ENCODE results near the gene CDX1.

GRCh38 chr5:150188146-150188842, 21.7 kb downstream of the CDX1 start:
- TF ChIP-seq CTCF (IDR thresholded peaks at IDR 0.05 in 4 of 5, conservative IDR thresholded peaks at IDR 0.05 in 1 of 5) (no peak), POLR2A (IDR thresholded peaks at IDR 0.05) (no peak)
